ENCODE results near the gene ZNF91. TPM values are rescaled to one million over a fixed set of nuclear protein-coding genes. Genes with fewer than 3 reads are reported as not detected.

Gene ZNF91
- total RNA-seq, 1 experiment from 2014 or later = 43.5 TPM

GRCh38 chr19:23440207-23440606, 44.9 kb upstream of the ZNF91 start:
- Histone ChIP-seq H3K9me3 (ENCODE audit: control insufficient read depth, low read depth, low read length) (peaks cover 64% of the 10 kb centered on the region), H3K4ac (ENCODE audit: low read depth, low read length) (no peak overlapping the region), H3K79me2 (ENCODE audit: insufficient read depth, low read length) (no peaks in the 10 kb centered on the region), H2BK5ac (ENCODE audit: insufficient read length, low read length) (no peak overlapping the region), H3K18ac (ENCODE audit: insufficient read length, low read depth, low read length) (no peak overlapping the region), H2BK15ac (ENCODE audit: low read depth, low read length) (no peak overlapping the region), H4K91ac (ENCODE audit: insufficient read length, low read depth, low read length) (no peak overlapping the region), H3K23ac (ENCODE audit: insufficient read length, low read depth, low read length) (no peak overlapping the region), H2AFZ (ENCODE audit: low read length) (no peak overlapping the region), H3K56ac (ENCODE audit: insufficient read length, low read depth, low read length) (no peak overlapping the region), H3K14ac (ENCODE audit: insufficient read depth, low read length) (no peak overlapping the region), H4K8ac (replicated peaks; ENCODE audit: insufficient read length, low read depth, low read length) (no peak overlapping the region), H3K9ac (ENCODE audit: extremely low read depth, insufficient read length, low read length) (no peak overlapping the region), H3K79me1 (ENCODE audit: insufficient read depth, low read depth, low read length, poor library complexity, severe bottlenecking) (no peaks in the 10 kb centered on the region), H4K5ac (ENCODE audit: insufficient read length, low read depth, low read length) (no peak overlapping the region), H3K23me2 (ENCODE audit: insufficient read length, low read depth, low read length, poor library complexity, severe bottlenecking) (no peaks in the 10 kb centered on the region), H2BK120ac (ENCODE audit: low read depth, low read length, poor library complexity, severe bottlenecking) (no peak overlapping the region), H2AK5ac (ENCODE audit: insufficient read length, low read length) (no peak overlapping the region), H3T11ph (ENCODE audit: low read length) (no peak overlapping the region), H3K4me1 (ENCODE audit: insufficient read depth, low read length) (no peaks in the 10 kb centered on the region), H2BK20ac (ENCODE audit: low read depth, low read length, poor library complexity, severe bottlenecking) (no peak overlapping the region), H3K27me3 (ENCODE audit: insufficient read depth, low read length) (no peaks in the 10 kb centered on the region), H3K27ac (ENCODE audit: insufficient read length, low read depth, low read length) (no peak overlapping the region), H2BK12ac (ENCODE audit: insufficient read length, low read depth, low read length) (no peak overlapping the region), H3K4me2 (ENCODE audit: insufficient read depth, insufficient read length, low read length) (no peak overlapping the region), H4K20me1 (ENCODE audit: control insufficient read depth, insufficient read depth, insufficient read length) (no peaks in the 10 kb centered on the region)
- DNase-seq = peak; percentile 27
- Mint-ChIP-seq H3K27ac (no peak overlapping the region), H3K4me1 (no peaks in the 10 kb centered on the region), H3K27me3 (ENCODE audit: low read depth) (peaks cover 3% of the 10 kb centered on the region), H3K36me3 (ENCODE audit: insufficient read depth in 1 of 3, low read depth in 3 of 3) (peaks cover 19 to 51% (median 37%) of the 10 kb centered on the region in 3 experiments), H3K4me3 (no peak overlapping the region), H3K9me3 (peaks cover 89 to 93% of the 10 kb centered on the region in 2 experiments)
- WGBS (ENCODE audit: extremely low coverage, insufficient read length, low lambda C conversion rate) = no CpG with 5 or more reads among the region's 9 CpGs
- no peak; the same call in 2 of the 3 replicates for TF ChIP-seq CTCF (conservative IDR thresholded peaks at IDR 0.05)

All from H9 (cell line).